Stimulated activated CD4-positive, alpha-beta T cell treated with anti-CD3 and anti-CD28 coated beads, Interleukin-15, amount 100 ng/mL, for 24 hours (primary cell): ENCODE results near the gene DNAJB1.
A peak's percentile ranks its signal among the peaks of the same experiment; 100 is the strongest.
"Not testable (repeated sequence)": the region's sequence is repeated elsewhere in the genome, so short reads cannot be mapped to it uniquely, and the experiment has no call there.

Experiments used
- DNase-seq: peaks from one replicate; pipeline ENCODE4 v3.0.0-alpha.2; 2020

DNAJB1 gene

GRCh38 chr19:14553042-14553938 is 35.1 kb upstream of the DNAJB1 start:
- no peak for DNase-seq

GRCh38 chr19:14552006-14552360 is 33.8 kb upstream of the DNAJB1 start:
- not testable (repeated sequence) for DNase-seq

- DNase-seq, result peak; percentile 74
Measured at GRCh38 chr19:14551134-14552005, 33.2 kb upstream of the DNAJB1 start.

GRCh38 chr19:14550201-14550754 is 32.1 kb upstream of the DNAJB1 start:
- no peak for DNase-seq

GRCh38 chr19:14545716-14546082 is 27.5 kb upstream of the DNAJB1 start:
- DNase-seq, result no peak

GRCh38 chr19:14544977-14545715 is 26.9 kb upstream of the DNAJB1 start:
- no peak for DNase-seq

GRCh38 chr19:14544047-14544446 is 25.9 kb upstream of the DNAJB1 start:
- no peak for DNase-seq

- no peak for DNase-seq
Measured at GRCh38 chr19:14542711-14543328, 24.6 kb upstream of the DNAJB1 start.

GRCh38 chr19:14541979-14542378 is 23.8 kb upstream of the DNAJB1 start:
- DNase-seq, result not testable (repeated sequence)

GRCh38 chr19:14540741-14541525 is 22.7 kb upstream of the DNAJB1 start:
- DNase-seq, result no peak

GRCh38 chr19:14536926-14537692 is 18.9 kb upstream of the DNAJB1 start:
- peak; percentile 66 for DNase-seq

GRCh38 chr19:14533450-14533849 is 15.3 kb upstream of the DNAJB1 start:
- DNase-seq, result no peak

- no peak for DNase-seq
Measured at GRCh38 chr19:14530506-14530905, 12.3 kb upstream of the DNAJB1 start.

GRCh38 chr19:14530005-14530348 is 11.8 kb upstream of the DNAJB1 start:
- no peak for DNase-seq

GRCh38 chr19:14529254-14530004 is 11.2 kb upstream of the DNAJB1 start, which contains the start of gene TECR:
TSS of gene TECR (plus strand) at chr19:14529594. CDS start at chr19:14529697, 103 bp downstream.
- peak; percentile 100 for DNase-seq

GRCh38 chr19:14528419-14529253 is 10.4 kb upstream of the DNAJB1 start:
- no peak for DNase-seq

GRCh38 chr19:14526423-14526822 is 8.2 kb upstream of the DNAJB1 start:
- no peak for DNase-seq

- DNase-seq, result no peak
Measured at GRCh38 chr19:14525729-14526128, 7.5 kb upstream of the DNAJB1 start.

- no peak for DNase-seq
Measured at GRCh38 chr19:14520543-14520942, 2.3 kb upstream of the DNAJB1 start.
